OCI-M2 (cell line): ENCODE results near the gene EVC.
"Not testable (repeated sequence)": the region's sequence is repeated elsewhere in the genome, so short reads cannot be mapped to it uniquely, and the experiment has no call there.

Experiments used
- DNase-seq: peaks from one replicate; lab custom pipeline; 2025; ENCODE audit not compliant: unreplicated experiment; lab: John Stamatoyannopoulos, UW

EVC gene

DNA sequence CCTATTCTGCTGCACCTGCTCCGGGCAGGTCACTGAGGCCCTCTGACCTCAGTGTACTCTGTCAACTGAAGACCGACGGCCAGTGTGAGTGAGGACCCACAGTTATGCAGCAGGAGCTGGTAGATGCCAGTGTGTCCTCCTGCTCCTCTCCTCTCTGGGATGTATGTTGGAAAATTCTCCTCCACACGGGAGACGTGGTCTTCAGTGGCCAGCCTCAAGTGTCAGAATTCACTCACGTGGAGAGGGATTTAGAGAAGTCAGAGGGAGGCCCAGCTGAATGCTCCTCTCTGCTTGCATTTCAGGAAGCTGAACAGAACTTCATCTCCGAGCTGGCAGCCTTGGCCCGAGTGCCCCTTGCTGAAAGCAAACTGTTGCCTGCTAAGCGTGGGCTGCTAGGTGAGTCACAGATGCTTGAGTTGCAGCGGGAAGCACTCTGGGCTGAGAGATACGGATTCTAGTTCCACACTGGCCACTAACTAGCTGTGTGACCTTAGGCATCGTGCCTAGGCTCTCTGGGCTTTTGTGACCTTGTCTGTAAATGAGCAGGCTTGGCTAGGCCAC, 98.3 kb downstream of the EVC start:
- DNase-seq, result no peak

- DNase-seq, result no peak
These were observed 99.2 kb downstream of the EVC start for GRCh38 chr4:5810151-5810550.

GRCh38 chr4:5810770-5811430, 99.9 kb downstream of the EVC start:
- no peak for DNase-seq

DNA sequence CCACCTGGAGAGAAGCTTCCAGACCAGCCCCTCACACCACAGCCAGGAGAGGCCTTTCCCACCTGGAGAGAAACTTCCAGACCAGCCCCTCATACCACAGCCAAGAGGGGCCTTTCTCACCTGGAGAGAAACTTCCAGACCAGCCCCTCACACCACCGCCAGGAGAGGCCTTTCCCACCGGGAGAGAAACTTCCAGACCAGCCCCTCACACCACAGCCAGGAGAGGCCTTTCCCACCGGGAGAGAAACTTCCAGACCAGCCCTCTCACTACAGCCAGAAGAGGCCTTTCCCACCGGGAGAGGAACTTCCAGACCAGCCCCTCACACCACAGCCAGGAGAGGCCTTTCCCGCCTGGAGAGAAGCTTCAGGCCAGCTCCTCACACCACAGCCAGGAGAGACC, 101.1 kb downstream of the EVC start:
- DNase-seq, result not testable (repeated sequence)

DNA sequence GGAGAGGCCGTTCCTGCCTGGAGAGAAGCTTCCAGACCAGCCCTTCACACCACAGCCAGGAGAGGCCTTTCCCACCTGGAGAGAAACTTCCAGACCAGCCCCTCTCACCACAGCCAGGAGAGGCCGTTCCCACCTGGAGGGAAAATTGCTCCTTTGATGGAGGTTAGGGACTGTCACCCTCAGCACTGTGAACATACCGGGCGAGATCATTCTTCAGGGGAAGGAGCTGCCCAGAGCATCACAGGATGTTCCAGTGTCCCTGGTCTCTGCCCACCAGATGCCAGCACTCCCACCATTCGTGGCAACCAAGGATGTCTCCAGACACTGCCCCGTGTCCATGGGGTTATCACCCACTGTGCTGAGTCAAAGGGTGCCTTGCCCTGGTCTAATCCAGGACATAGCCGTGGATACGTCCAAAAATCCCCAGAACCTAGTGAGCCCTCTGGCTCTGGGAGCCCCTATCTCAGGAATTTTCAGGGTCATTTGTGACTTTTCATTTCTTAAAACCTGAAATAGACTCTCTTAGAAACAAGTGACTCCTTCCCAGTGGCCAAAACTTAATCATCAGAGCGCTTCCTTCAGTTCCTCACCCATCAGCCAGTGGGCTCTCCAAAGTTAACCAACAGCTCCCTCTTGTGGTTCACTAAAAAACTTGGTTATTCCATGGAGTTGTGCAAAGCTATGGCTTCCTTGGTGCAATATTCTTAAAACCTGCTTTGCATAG, 101.7 kb downstream of the EVC start:
- no peak for DNase-seq

DNA sequence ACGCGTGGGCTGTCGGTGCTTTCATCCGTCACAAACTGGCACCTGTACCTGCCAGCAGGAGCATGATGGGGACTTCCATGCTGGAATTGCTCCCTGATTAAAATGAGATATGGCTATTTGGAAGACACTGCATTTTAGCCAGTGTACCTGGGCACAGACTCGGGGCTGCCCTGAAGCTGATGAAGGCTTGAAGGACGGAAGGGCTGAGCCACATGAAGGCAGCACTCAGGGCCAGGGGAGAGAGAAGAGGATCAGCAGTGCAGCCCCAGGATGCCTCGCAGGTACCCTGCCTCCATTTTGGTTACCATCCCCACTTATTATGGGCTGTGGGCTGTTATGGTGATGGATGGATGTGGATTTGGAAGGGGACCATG, 102.9 kb downstream of the EVC start:
- no peak for DNase-seq

DNA sequence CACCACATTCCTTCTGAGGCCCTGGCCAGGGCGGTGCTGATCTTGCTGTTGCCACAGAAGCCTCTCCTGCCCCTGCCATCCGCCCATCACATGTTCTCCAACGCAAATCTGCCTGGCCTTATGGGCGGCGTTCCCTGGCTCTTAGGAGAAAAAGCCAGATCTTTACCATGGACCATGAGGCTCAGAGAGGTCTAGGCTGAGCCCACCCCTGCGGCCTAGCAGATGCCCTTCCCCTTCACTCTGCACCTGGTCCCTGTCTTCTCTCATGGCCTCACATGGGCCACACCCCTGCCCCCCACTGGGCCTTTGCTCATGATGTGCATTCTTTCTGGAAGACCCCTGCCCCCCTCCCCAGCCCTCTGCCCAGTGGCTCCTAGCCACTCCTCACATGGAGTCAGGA, 103.4 kb downstream of the EVC start:
- DNase-seq, result no peak

DNA sequence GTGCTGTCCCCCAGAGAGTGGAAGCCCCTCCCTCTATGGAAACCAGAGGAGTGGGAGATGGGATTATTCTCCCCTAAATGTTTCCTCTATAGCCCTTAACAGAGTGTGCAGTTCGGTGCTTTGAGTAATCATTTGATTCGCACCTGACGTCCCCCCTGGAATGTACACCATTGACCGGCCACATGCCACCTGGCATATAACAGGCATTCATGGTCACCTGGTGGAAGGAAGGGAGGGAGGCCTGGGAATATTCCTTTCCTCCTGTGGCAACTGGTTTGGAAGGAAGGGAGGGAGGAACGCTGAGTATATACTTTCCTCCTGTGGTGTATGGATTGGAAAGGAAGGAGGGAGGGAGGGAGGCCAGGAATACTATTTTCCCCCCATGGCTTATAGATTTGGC, 104.6 kb downstream of the EVC start:
- no peak for DNase-seq

- DNase-seq, result no peak
These were observed 105.1 kb downstream of the EVC start for GRCh38 chr4:5816101-5816500.

DNA sequence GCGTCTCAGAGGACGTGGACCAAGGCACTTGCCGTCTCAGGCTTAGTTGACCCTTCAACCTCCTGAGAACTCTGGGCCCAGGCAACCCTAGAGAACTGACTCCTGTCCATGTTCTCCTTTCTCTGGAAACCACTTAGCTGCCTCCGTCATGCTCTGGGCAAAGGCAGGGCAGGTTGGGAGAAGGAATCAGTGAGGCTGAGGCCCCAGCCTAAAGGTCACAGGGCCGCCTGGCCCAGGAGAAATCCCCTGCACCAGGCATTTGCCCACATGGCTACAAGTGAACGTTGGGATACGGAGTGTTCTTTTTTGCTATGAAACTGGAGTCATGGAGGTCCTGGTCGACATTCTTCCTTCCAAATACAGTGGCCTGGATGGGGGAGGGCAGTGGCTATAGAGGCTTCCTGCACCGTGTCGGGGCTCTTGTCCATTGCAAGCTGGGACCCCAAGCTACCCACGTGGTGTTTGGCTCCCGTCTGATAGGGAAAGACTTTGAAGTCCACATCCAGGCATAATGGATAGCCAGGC, 105.9 kb downstream of the EVC start:
- DNase-seq, result no peak

DNA sequence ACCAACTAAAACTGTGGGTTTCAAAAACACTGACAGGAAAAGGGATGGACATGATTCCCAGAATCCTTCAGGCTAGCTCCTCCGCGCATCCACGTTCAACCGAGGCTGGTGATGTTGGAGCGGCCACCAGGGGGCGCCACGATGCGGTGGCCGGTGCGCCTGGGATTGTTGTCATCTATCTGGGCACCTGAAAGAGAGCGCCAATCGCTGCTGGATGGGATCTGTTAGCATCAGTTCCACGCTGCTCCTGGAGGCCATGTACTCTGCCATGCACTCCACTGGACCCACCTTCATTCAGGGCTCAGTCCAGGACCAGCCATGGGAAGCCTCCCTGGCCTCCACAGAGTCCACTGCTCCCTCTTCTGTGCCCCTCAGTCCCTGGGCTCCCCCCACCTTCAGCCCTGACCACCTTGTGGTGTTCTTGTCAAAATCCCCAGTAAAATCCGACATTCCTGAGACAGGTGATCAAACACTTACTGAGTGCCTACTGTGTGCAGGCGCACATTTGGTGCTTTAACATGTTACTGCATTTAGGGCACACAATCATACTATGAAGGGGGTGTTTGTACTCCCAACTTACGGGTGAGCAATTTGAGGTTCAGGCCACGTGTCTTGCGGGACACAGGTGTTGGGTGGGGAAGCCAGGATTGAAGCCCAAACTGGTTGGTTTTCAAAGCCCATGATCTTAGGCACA, 110.8 kb downstream of the EVC start:
- DNase-seq, result no peak

GRCh38 chr4:5822619-5823018, 111.6 kb downstream of the EVC start:
- no peak for DNase-seq

DNA sequence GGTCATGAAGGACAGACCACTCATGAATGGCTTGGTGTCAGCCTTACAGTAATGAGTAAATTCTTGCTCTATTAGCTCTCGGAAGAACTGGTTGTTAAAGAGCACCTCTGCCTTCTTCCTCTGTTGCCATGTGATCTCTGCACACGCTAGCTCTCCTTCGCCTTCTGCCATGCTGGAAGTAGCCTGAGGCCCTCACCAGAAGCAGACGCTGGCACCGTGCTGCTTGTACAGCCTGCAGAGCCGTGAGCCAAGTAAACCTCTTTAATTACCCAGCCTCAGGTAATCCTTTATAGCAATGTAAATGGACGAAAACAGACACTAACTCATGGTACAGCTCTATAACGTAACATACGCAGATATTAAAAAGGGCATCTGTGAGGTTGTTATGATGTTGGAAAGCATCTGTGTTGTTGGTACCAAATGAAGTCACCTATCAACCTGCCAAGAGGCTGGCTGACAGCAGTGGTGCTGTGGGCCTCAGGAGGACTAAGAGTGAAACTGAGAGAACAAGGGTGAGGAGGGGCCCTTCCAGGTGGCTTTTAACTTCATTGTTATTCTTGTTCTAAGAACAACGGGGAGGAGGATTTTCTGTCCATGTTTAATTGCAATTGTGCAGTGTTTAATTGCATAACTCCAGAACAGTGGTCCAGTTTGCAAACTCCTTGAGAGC, 112.7 kb downstream of the EVC start:
- no peak for DNase-seq

DNA sequence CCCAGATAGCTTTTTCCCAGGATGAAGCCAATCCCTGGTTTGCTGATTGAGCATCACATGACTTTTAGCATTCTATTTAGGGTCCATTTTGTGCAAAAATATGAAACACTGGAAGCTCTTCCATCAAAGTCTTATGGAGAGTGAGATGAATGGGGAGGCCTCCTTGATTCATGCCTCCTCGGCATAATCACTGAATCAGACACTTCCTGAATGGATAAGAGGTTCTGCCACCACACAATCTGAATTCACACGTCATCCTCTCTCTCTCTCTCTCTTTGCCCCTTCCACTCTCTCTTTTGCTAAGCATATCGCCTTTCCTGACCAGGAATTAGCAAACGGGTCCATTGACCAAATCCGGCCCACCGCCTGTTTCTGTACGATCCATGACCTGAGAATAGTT, 113.2 kb downstream of the EVC start:
- no peak for DNase-seq

DNA sequence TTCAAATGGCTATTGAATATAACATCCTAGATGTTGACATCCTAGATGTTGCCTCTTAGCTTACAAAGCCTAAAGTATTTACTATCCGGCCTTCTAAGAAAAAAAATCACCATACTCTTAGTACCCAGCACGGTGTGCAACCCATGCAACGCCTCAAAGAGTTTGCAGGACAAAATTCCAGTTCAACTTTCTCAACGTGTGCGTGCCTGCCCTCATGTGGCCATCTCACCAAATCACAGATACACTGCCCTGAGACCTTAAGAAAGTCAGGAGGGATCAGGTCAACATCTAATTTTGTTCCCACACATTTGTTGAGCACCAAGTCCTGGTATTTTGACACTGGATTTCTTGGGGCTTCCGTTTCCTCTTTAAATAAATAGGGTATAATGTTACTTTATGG, 113.6 kb downstream of the EVC start:
- DNase-seq, result no peak

DNA sequence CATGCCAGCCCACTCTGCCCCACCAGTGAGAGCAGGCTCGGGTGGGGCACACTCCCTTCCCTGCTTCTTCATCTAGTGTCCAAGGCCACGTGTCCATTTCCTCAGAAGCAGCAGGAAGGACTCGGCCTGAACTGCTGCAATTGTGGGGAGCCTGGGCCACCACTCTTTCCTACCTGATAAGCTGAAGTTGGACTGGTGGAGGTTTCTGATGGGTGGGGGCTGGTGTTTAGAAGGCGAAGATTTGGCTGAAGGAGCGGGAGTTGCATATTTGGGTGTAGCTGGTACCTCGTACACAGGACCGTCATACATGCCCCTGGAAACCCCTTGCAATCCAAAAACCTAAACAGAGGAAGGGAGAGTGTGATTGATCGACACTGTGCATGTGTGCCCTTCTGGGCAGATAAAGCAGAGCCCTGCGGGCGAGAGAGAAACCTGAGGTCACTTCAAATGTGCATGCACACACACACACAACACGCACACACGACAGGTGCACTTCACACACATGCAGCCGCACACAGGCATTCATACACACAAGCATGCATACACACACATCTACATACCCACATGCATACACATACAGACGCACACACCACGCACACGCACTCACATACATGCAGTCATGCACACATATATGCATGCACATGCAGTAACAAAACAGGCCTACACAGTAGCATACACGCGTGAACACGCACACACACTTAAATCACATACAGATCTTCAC, 114.5 kb downstream of the EVC start:
- no peak for DNase-seq

- DNase-seq, result no peak
These were observed 115.6 kb downstream of the EVC start for GRCh38 chr4:5826437-5827107.

GRCh38 chr4:5827108-5828004, 116.4 kb downstream of the EVC start:
- no peak for DNase-seq

DNA sequence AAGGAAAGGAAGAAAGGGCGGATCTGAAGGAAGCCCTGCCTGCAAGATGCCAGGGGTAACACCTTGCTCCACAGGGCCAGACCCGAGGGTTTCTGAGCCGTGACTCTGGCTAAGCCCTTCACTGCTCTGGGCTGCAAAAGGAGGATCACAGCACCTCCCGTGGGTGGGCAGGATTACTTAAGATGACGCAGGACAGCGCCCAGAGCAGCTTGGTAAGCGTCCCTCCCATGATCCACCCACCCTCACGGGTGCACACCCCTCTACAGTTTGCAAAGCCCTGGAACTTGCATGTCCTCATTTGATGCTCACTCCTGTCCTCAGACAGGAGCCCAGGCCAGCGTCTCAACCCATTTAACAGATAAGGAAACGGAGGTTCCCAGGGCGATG, 117.0 kb downstream of the EVC start:
- no peak for DNase-seq
